ENCODE measurements around the gene FPGS. TPM values are rescaled to one million over a fixed set of nuclear protein-coding genes. Genes with fewer than 3 reads are reported as not detected.
"Not testable (repeated sequence)": the region's sequence is repeated elsewhere in the genome, so short reads cannot be mapped to it uniquely, and the experiment has no call there.

FPGS gene
- total and polyA plus RNA-seq, 7 donors = 9.2 to 51.3 (median 32.6) TPM

DNA sequence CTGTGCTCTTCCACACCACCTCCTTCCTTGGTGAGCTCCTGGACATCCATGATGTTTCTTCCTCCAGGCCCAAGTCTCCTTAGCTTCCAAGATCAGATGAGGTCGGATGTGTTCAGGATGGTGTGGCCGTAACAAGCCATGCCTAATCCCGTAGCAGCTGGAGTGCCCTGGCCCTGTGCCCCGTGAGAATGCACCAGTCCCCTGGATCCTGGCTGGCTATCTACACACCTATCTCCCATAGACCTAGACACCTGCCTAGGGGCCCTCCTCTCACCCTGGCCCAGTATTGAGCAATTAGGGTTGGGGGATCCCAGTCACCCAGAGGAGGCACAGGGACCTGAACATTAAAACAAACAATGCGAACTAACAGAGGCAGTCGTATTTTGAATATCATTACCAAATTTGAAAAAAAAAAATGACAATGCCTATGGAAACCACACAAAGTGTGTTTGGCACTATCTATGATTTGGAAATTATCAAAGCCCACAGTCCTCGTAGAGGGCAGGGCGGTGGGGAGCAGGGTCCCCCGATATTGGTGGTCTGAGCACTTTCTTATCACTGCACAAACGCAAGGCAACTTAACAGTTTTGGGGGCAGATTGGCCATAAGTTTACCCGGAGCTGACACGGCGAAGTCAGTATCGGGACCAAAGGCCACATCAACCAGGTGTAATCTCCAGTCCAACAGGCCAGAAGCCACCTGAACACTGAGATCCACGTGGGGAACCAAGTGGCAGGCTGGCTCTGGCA is 38.6 kb downstream of the FPGS start:
- WGBS, 2 donors = 73 to 89% methylated on average over 15 of the region's 15 CpGs
- DNase-seq = no peak
- TF ChIP-seq POLR2AphosphoS5 (IDR thresholded peaks at IDR 0.05) (no peak), EP300 (IDR thresholded peaks at IDR 0.05) (no peak), POLR2A (IDR thresholded peaks at IDR 0.05) (no peak), CTCF (IDR thresholded peaks at IDR 0.05) (no peak)
- Histone ChIP-seq H3K4me1 (peaks cover 0 to 31% (median 22%) of the 10 kb centered on the region in 4 donors), H3K9me3 (no peaks in the 10 kb centered on the region), H3K36me3 (no peaks in the 10 kb centered on the region), H3K27ac (peak overlapping the region in 2 of 4 donors; percentile 8 to 14), H3K4me3 (no peak overlapping the region), H3K27me3 (no peaks in the 10 kb centered on the region)
- intact Hi-C loops (cut with DNase I) = no loop called here

- H3K27me3 ChIP-seq = no peaks in the 10 kb centered on the region
- H3K4me3 ChIP-seq = no peak overlapping the region
- H3K4me1 ChIP-seq = peaks cover 0 to 5% (median 0%) of the 10 kb centered on the region in 4 donors
- WGBS, 2 donors = 85% methylated on average over 16 of the region's 16 CpGs
- no peaks in the 10 kb centered on the region for H3K36me3 ChIP-seq
- DNase-seq = no peak
- TF ChIP-seq CTCF (IDR thresholded peaks at IDR 0.05) = no peak
- no peak for TF ChIP-seq EP300 (IDR thresholded peaks at IDR 0.05)
- no peak for TF ChIP-seq POLR2A (IDR thresholded peaks at IDR 0.05)
- peak in 1 of 4 donors; percentile 47 for TF ChIP-seq POLR2AphosphoS5 (IDR thresholded peaks at IDR 0.05)
- H3K27ac ChIP-seq = peak overlapping the region; percentile 9 to 61 (median 56)
- intact Hi-C loops (cut with DNase I) = no loop called here
- H3K9me3 ChIP-seq = peaks cover 0 to 2% (median under 1%) of the 10 kb centered on the region in 4 donors
Measured at GRCh38 chr9:127844821-127845359, 42.2 kb downstream of the FPGS start.

- H3K36me3 ChIP-seq; H3K9me3 ChIP-seq; H3K4me1 ChIP-seq; H3K4me3 ChIP-seq; intact Hi-C loops (cut with DNase I); DNase-seq; H3K27me3 ChIP-seq: not testable (repeated sequence)
- peak overlapping the region in 3 of 4 donors; percentile 55 to 66 (median 57) for H3K27ac ChIP-seq
- 97% methylated on average over 4 of the region's 4 CpGs for WGBS, 2 donors
Measured at GRCh38 chr9:127845619-127846018, 42.9 kb downstream of the FPGS start.

GRCh38 chr9:127846443-127847177 is 43.9 kb downstream of the FPGS start:
- Histone ChIP-seq H3K4me3 (no peak overlapping the region), H3K27me3 (no peaks in the 10 kb centered on the region), H3K36me3 (no peaks in the 10 kb centered on the region), H3K27ac (peak overlapping the region; percentile 6 to 66 (median 56)), H3K9me3 (peaks cover 0 to 2% (median under 1%) of the 10 kb centered on the region in 4 donors), H3K4me1 (peaks cover 0 to 5% (median 0%) of the 10 kb centered on the region in 4 donors)
- 70 to 76% methylated on average over 18 of the region's 18 CpGs for WGBS, 2 donors
- intact Hi-C loops (cut with DNase I) = no loop called here
- DNase-seq = no peak
- TF ChIP-seq EP300 (IDR thresholded peaks at IDR 0.05) (no peak), CTCF (IDR thresholded peaks at IDR 0.05) (no peak), POLR2A (IDR thresholded peaks at IDR 0.05) (no peak), POLR2AphosphoS5 (IDR thresholded peaks at IDR 0.05) (no peak)

DNA sequence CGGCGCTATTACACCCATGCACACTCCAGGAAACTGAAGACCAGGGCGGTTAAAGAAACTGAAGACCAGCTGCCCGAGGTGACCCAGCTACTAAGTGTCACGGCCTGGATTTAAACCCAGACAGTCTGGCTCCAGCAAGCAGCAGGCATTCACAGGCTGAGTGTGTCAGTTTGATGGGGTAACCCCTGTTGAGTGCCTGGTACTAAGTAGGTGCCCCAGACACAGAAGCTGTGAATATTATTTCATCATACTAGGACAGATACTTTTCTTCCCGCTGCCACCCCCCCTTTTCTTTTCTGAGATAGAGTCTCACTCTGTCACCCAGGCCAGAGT is 44.5 kb downstream of the FPGS start:
- no peaks in the 10 kb centered on the region for H3K27me3 ChIP-seq
- no peaks in the 10 kb centered on the region for H3K36me3 ChIP-seq
- TF ChIP-seq POLR2AphosphoS5 (IDR thresholded peaks at IDR 0.05) (no peak), EP300 (IDR thresholded peaks at IDR 0.05) (no peak), POLR2A (IDR thresholded peaks at IDR 0.05) (no peak), CTCF (IDR thresholded peaks at IDR 0.05) (no peak)
- peaks cover 0 to 5% (median 0%) of the 10 kb centered on the region in 4 donors for H3K4me1 ChIP-seq
- peak overlapping the region in 3 of 4 donors; percentile 55 to 66 (median 57) for H3K27ac ChIP-seq
- no peak overlapping the region for H3K4me3 ChIP-seq
- H3K9me3 ChIP-seq = peaks cover 0 to 2% (median under 1%) of the 10 kb centered on the region in 4 donors
- 68 to 71% methylated on average over 6 of the region's 6 CpGs for WGBS, 2 donors
- DNase-seq = no peak
- intact Hi-C loops (cut with DNase I) = no loop called here
